Measurements from ENCODE around the gene SULT1C3. TPM values are rescaled to one million over a fixed set of nuclear protein-coding genes. Genes with fewer than 3 reads are reported as not detected.

Gene SULT1C3
- total and polyA plus RNA-seq, 5 donors from 2014 or later: not detected

DNA sequence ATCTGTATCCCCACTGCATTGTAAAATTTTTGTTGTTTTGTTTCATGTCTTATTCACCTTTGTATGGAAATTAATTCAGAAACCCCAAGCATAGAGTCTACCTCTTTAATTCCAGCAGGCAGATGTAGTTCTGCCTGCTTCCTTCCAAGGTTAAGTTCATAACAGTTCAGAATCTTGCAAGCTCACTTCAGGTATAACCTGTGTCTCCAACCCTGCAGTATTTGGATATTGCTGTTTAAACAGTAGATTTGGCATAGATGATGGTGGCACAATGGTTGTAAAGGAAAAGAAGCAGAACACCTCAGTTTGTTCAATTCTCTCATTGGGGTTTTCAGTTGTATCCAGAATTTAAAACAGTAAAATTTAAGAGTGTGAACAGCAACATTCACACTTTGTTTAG lies 70.1 kb downstream of the SULT1C3 start:
- Mint-ChIP-seq H3K36me3 (no peaks in the 10 kb centered on the region), H3K4me3 (no peak overlapping the region), H3K4me1 (no peaks in the 10 kb centered on the region), H3K27ac (no peak overlapping the region), H3K9me3 (peaks cover 0 to 2% (median 0%) of the 10 kb centered on the region in 7 donors), H3K27me3 (peaks cover 4% of the 10 kb centered on the region)
- no peaks in the 10 kb centered on the region for H3K9me3 ChIP-seq (ENCODE audit: control insufficient read depth in 2 of 2, low read length in 2 of 2)
- H3K4me1 ChIP-seq (ENCODE audit: control insufficient read depth, insufficient read depth, low read length, poor library complexity, severe bottlenecking): no peaks in the 10 kb centered on the region
- H3K36me3 ChIP-seq (ENCODE audit: control insufficient read depth, insufficient read depth, low read length): no peaks in the 10 kb centered on the region
- no peak overlapping the region for H3K4me3 ChIP-seq (ENCODE audit: low read depth, low read length)
- ATAC-seq (ENCODE audit: low read depth in 2 of 2): no peak
- H3K27me3 ChIP-seq (ENCODE audit: control insufficient read depth, insufficient read depth, low read length): peaks cover 6% of the 10 kb centered on the region
- no peak overlapping the region for H3K27ac ChIP-seq (ENCODE audit: insufficient read depth, low read length, poor library complexity, severe bottlenecking)
- DNase-seq: no peak

Other genes with a start within 250 kb of the SULT1C3 start
- gene SULT1C2, start 48.9 kb downstream of the SULT1C3 start, total RNA-seq: not detected
- gene SULT1C2, start 48.9 kb downstream of the SULT1C3 start, polyA plus RNA-seq: not detected
- 0.62 TPM for gene SULT1C4, start 138.0 kb downstream of the SULT1C3 start, total RNA-seq
- not detected for gene SULT1C4, start 138.0 kb downstream of the SULT1C3 start, polyA plus RNA-seq
- gene GCC2, start 209.2 kb downstream of the SULT1C3 start, total RNA-seq: 100 TPM
- 10 to 100 TPM; 36.7 to 43.7 (median 42.1) TPM for gene GCC2, start 209.2 kb downstream of the SULT1C3 start, polyA plus RNA-seq